GM19328 (cell line): ENCODE data around the gene TRMT2A.

ENCODE experiments used
- ATAC-seq: cut with Tn5 transposase; IDR thresholded peaks from one replicate; pipeline ENCODE4 v1.9.1; 2021; ENCODE audit warnings: mild to moderate bottlenecking, moderate library complexity; ENCODE audit not compliant: unreplicated experiment

Gene TRMT2A

DNA sequence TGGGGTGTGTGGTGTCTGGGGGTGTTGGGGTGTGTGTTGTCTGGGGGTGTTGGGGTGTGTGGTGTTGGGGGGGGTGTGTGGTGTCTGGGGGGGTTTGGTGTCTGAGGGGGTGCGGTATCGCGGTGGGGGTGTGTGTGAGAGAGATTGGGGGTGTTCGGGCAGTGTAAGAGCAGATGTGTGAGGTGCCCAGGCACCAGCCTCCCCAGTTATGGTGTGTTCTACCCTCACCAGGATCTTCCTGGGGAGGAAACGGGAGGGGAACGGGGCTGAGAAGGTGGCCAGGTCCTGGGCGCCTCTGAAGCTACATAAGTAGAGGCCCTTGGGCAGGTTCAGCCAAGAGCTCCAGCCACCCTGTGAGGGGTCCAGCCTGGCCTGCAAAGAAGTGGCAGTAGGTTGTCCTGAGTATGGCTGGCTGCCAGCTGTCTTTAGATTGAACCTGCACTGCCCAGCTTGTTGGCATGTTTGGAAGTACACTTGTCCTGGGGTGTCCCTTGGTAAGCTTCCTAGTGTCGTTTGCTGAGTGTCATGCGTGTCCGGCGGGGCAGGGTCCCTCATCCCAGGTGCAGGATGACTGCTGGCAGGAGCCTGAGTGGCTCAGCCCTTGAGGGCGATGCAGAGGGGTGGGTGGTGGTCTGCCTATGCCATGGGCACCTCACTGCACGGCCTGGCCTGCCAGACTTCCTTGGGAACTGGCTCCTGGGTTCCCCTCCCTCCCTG, 6.5 kb upstream of the TRMT2A start:
- no peak for ATAC-seq

DNA sequence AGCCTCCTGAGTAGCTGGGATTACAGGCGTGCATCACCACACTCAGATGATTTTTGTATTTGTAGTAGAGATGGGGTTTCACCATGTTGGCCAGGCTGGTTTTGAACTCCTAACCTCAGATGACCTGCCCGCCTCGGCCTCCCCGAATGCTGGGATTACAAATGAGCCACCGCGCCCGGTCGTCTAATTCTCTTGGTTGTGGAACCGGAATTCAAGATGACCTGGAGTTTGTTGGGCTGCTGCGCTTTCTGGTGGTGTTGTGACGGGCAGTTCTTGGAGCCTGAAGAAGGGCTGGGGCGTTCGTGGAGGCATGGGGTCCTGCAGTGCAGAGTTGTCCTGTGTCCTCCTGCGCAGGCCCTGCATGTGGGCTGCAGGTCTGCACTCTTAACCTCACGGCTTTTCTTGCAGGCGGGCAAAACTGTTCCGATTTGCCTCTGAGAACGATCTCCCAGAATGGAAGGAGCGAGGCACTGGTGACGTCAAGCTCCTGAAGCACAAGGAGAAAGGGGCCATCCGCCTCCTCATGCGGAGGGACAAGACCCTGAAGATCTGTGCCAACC, 4.9 kb upstream of the TRMT2A start:
- no peak for ATAC-seq

GRCh38 chr22:20118300-20119020, 1.4 kb upstream of the TRMT2A start:
- no peak for ATAC-seq

- ATAC-seq = peak; percentile 13
Observed at GRCh38 chr22:20117633-20118299, 740 bp upstream of the TRMT2A start.

GRCh38 chr22:20116376-20116950, 563 bp downstream of the TRMT2A start:
- ATAC-seq = no peak

GRCh38 chr22:20115691-20116375, 1.2 kb downstream of the TRMT2A start, which contains the start of gene RANBP1:
Gene RANBP1, plus strand, starts transcription at chr22:20116104. Its CDS starts 81 bp downstream, at chr22:20116185.
- no peak for ATAC-seq

DNA sequence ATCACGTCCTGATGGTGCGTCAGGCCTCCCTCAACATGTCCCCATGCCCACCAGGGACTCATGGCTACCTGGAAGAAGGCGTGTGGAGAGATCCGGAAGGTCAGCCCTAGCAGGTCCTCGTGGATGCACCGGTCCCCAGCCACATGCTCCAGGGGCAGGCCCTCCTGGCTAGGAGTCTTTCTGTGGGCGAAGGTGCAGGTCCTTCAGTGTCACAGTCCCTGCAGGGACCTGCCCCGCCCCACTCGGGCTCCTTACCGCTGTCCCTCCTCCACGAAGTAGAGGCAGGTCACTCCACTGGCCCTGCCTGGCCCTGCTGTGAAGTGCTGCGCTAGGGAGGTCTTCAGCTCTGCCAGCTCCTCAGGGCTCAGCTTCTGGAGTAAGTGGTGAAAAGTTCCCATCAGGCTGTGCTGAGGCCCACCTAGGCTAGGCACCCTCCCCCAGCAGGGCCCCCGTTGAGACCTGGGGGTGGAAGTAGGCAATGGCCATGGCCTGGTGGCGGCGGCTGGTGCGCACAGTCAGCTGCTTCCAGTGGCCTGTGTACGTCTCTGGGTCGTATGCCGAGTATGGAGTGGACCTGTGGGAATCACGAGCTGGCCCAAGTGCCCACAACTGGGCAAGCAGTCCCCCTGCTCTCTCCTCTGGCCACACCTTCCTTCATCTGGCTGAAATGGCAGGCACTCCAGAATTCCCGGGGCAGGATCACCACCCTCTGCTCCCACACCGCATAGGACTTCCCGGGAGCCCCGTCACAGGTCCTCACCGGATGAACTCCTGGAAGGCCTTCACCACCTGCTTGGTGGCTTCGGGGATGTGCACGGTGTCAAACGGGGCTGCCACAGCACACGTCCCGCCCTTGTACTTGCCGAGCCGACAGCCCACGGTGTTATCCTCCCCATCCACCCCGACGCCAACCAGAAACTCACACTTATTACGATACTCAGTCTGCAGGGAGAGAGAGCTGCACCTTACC, 2.2 kb downstream of the TRMT2A start:
- no peak for ATAC-seq

DNA sequence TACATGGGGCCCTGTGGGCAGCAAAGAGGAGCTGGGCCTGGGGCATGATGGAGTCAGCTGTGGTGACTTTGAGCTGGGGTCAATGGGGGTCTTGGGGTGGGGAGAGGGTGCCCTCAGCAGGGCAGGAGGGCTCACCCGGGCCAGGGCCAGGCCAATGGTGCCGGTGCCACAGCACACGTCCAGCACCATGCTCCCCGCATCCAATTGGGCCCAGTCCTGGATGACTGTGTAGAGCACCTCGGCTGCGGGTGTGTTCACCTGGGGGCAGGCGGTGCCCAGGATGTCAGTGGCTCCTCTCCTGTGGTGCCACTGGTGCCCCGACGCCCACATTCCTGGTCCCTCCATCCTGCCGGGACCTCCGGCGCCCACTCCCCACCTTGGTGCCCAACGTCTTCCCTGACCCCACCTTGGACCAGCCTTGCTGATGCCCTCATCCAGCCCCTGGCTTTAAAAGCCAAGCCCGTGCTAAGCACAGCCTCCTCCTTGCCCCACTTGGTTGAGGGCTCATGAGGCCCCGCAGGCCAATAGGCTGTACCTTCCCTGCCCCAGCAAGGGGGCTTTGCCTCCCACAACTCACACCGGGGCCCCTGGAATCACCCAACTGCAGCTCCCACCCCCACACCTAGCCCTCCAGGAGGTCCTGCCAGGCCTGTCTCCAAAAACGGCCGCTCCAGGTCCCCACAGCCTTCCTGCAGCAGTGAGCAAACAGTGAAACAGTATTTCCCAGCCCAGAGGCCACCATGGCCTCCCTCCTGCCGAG, 3.3 kb downstream of the TRMT2A start:
- no peak for ATAC-seq

GRCh38 chr22:20112623-20113511, 4.2 kb downstream of the TRMT2A start:
- no peak for ATAC-seq

GRCh38 chr22:20111689-20112622, 5.1 kb downstream of the TRMT2A start:
- no peak for ATAC-seq

GRCh38 chr22:20111045-20111688, 5.9 kb downstream of the TRMT2A start:
- ATAC-seq = no peak

DNA sequence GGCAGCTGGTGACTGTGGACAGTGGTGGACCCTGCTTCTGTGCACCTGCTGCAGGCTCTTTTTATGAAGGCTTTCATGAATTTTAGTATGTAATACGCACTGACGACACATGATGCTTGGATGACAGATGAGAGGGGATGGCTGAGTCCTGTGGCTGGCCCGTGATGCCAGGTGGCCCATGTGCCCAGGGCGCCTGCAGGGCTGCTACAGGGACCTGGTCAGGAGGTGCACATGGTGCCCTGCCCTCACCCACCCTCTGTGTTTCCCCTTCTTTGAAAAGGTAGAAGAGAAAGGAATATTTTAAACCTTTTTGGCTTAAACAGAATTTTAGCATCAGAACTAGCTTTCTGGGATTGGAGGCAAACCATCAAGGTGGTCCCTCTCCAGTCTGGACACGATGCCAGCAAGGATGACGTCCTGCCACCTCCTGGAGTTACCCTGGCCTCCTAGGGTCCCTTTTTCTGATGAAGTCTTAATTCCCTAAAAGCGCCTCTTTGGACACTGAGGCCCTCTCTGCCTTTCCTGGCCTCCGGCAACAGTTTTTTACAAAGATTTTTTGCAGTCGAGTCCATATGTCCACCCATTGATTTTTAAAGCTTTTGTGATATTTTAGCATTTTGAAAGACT, 6.6 kb downstream of the TRMT2A start:
- no peak for ATAC-seq

GRCh38 chr22:20109411-20110358, 7.3 kb downstream of the TRMT2A start:
- no peak for ATAC-seq

GRCh38 chr22:20108757-20109230, 8.2 kb downstream of the TRMT2A start:
- ATAC-seq = no peak
